ENCODE measurements around the gene TAPBP.
"Not testable (repeated sequence)": the region's sequence is repeated elsewhere in the genome, so short reads cannot be mapped to it uniquely, and the experiment has no call there.

Gene TAPBP

DNA sequence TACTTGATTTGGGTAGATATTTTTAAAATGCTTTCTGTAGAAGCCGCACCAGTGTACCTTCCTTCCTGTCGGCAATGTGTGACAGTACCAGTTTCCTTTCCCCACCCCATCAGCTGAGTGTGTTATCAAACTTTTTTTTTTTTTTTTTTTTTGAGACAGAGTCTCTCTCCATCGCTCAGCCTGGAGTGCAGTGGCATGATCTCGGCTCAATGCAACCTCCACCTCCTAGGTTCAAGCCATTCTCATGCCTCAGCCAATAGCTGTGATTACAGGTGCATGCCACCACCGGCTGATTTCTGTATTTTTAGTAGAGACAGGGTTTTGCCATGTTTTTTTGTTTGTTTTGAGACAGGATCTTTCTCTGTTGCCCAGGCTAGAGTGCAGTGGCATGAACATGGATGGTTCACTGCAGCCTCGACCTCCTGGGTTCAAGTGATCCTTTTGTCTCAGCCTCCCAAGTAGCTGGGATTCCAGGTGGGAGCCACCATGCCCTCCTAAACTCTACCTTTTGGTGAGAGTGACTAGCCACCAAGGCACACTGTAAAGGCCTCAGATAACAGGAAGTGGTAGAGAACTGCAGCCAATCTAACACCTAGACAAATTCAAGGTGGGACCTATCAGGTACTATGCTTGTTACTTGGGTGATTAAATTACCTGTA, 30.2 kb upstream of the TAPBP start:
- no peak overlapping the region for H3K4me3 ChIP-seq (ENCODE audit: low read depth, low read length)
- TF ChIP-seq, protein P1, sequence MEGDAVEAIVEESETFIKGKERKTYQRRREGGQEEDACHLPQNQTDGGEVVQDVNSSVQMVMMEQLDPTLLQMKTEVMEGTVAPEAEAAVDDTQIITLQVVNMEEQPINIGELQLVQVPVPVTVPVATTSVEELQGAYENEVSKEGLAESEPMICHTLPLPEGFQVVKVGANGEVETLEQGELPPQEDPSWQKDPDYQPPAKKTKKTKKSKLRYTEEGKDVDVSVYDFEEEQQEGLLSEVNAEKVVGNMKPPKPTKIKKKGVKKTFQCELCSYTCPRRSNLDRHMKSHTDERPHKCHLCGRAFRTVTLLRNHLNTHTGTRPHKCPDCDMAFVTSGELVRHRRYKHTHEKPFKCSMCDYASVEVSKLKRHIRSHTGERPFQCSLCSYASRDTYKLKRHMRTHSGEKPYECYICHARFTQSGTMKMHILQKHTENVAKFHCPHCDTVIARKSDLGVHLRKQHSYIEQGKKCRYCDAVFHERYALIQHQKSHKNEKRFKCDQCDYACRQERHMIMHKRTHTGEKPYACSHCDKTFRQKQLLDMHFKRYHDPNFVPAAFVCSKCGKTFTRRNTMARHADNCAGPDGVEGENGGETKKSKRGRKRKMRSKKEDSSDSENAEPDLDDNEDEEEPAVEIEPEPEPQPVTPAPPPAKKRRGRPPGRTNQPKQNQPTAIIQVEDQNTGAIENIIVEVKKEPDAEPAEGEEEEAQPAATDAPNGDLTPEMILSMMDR (IDR thresholded peaks at IDR 0.05; ENCODE audit: low read depth, low read length) = no peak

DNA sequence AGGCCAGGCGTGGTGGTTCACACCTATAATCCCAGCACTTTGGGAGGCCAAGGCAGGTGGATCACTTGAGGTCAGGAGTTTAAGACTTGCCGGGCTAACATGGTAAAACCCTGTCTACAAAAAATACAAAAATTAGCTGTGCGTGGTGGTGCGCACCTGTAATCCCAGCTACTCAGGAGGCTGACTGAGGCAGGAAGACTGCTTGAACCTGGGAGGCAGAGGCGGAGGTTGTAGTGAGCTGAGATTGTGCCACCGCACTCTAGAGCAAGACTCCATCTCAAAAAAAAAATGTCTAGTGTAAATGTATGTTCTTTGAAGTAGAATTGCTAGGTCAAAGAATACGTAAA, 29.7 kb upstream of the TAPBP start:
- not testable (repeated sequence) for H3K4me3 ChIP-seq (ENCODE audit: low read depth, low read length)

DNA sequence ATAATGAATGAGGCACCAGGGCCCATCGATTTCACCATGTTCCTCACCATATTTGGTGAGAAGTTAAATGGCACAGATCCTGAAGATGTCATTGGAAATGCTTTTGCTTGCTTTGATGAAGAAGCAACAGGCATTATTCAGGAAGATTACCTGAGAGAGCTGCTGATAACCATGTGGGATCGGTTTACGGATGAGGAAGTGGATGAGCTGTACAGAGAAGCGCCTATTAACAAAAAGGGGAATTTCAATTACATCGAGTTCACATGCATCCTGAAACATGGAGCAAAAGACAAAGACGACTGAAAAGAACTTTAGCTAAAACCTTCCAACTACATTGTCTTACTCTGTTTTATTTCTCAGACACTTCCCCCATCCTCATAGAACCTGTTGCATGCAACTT, 25.3 kb upstream of the TAPBP start:
- no peak overlapping the region for H3K4me3 ChIP-seq (ENCODE audit: low read depth, low read length)
- TF ChIP-seq, protein P1 (IDR thresholded peaks at IDR 0.05; ENCODE audit: low read depth, low read length) = no peak

DNA sequence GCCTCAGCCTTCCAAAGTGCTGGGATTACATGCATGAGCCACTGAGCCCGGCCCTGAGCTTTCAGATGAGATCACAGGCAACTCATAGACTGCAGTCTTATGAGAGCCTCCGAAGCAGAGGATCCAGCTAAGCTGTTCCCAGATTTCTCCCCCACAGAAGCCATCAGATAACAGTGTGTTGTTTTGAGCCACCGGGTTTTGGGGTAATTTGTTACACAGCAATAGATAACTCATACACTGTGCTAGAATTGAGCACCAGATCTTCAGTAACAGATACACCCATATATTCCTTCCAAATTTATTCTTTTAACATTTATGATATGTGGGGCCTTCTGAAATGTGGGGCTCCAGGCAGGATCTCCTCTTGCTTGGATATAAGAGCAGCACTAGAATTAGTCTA, 22.6 kb upstream of the TAPBP start:
- H3K4me3 ChIP-seq (ENCODE audit: low read depth, low read length) = no peak overlapping the region
- TF ChIP-seq, protein P1 (IDR thresholded peaks at IDR 0.05; ENCODE audit: low read depth, low read length) = no peak

DNA sequence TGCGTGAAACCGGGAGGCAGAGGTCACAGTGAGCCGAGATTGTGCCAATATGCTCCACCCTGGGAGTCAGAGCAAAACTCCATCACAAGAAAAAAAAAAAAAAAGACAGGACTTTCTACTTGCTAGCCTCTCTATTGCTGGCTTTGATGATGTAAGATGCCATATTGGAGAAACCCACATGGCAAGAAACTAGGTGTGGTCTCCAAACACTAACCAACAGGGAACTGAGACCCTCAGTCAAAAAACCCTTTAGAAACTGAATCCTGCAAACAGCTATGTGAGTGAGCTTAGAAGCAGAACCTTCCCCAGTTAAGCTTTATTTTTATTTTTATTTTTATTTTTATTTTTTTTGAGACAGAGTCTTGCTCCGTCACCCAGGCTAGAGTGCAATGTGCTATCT, 22.0 kb upstream of the TAPBP start:
- TF ChIP-seq, protein P1 (IDR thresholded peaks at IDR 0.05; ENCODE audit: low read depth, low read length) = no peak
- H3K4me3 ChIP-seq (ENCODE audit: low read depth, low read length) = no peak overlapping the region

DNA sequence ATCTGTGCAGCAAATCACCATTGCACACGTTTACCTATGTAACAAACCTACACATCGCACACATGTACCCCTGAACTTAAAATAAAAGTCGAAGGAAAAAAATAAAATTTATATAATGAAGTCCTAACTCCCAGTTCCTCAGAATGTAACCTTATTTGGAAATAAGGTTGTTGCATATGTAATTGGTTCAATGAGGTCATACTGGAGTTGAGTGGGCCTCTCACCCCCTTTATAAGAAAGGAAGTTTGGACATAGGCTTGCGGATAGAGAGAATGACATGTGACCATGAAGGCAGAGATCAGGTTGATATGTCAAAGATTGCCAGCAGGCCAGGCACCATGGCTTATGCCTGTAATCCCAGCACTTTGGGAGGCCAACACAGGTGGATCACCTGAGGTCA, 19.8 kb upstream of the TAPBP start:
- TF ChIP-seq, protein P1 (IDR thresholded peaks at IDR 0.05; ENCODE audit: low read depth, low read length) = no peak
- H3K4me3 ChIP-seq (ENCODE audit: low read depth, low read length) = no peak overlapping the region

DNA sequence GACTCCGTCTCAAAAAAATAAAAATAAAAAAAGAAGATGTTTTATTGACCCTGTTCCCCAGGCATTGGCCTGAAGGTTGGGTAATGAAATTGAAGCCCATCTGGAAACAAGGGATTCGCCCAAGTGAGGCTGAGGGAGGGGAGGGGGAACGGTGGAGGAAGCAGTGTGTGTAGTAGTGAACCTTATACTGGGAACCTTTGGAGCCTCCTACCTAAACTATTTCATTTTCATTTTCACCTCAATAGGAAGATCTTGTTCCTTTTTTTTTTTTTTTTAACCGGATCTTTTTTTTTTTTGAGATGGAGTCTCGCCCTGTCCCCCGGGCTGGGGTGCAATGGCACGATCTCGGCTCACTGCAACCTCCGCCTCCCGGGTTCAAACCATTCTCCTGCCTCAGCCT, 16.9 kb upstream of the TAPBP start:
- no peak overlapping the region for H3K4me3 ChIP-seq (ENCODE audit: low read depth, low read length)
- TF ChIP-seq, protein P1 (IDR thresholded peaks at IDR 0.05; ENCODE audit: low read depth, low read length) = no peak

DNA sequence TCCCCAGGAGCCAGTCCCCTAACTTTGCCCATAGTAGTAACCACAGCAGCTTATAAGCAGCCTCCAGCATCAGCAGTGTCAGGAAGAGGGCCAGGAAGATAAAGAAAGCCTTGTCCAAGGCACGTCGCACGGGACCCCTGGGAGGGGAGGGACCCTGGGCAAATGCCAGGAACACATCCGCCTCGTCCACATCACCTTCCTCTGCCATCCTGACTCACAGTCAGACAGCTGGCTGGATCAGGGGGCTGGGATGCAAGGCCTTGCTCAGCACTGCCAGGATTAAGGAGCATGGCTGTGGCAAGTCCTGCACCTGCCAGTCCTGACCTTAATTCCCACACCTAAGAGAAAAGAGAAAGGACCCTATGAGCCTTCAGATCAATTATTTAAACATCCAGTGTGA, 15.2 kb upstream of the TAPBP start:
- TF ChIP-seq, protein P1 (IDR thresholded peaks at IDR 0.05; ENCODE audit: low read depth, low read length) = no peak
- H3K4me3 ChIP-seq (ENCODE audit: low read depth, low read length) = no peak overlapping the region
